ENCODE measurements around the gene EFCAB10.
"Not testable (repeated sequence)": the region's sequence is repeated elsewhere in the genome, so short reads cannot be mapped to it uniquely, and the experiment has no call there.

EFCAB10 gene

GRCh38 chr7:105611856-105612775 is 30.8 kb upstream of the EFCAB10 start:
- H3K4me3 ChIP-seq (ENCODE audit: low read depth, low read length) = no peak overlapping the region
- TF ChIP-seq CTCF (IDR thresholded peaks at IDR 0.05; ENCODE audit: low read depth, low read length, missing control alignments) = no peak
- no peak for DNase-seq (ENCODE audit: low read depth)

- no peak for DNase-seq (ENCODE audit: low read depth)
- H3K4me3 ChIP-seq (ENCODE audit: low read depth, low read length) = no peak overlapping the region
- TF ChIP-seq CTCF (IDR thresholded peaks at IDR 0.05; ENCODE audit: low read depth, low read length, missing control alignments) = no peak
Measured at GRCh38 chr7:105610165-105610930, 29.1 kb upstream of the EFCAB10 start.

GRCh38 chr7:105602325-105603305 is 21.3 kb upstream of the EFCAB10 start:
- no peak for TF ChIP-seq CTCF (IDR thresholded peaks at IDR 0.05; ENCODE audit: low read depth, low read length, missing control alignments)
- no peak overlapping the region for H3K4me3 ChIP-seq (ENCODE audit: low read depth, low read length)
- DNase-seq (ENCODE audit: low read depth) = no peak

- no peak overlapping the region for H3K4me3 ChIP-seq (ENCODE audit: low read depth, low read length)
- TF ChIP-seq CTCF (IDR thresholded peaks at IDR 0.05; ENCODE audit: low read depth, low read length, missing control alignments) = no peak
- DNase-seq (ENCODE audit: low read depth) = no peak
Measured at GRCh38 chr7:105600720-105601550, 19.6 kb upstream of the EFCAB10 start.

GRCh38 chr7:105599551-105599950 is 18.3 kb upstream of the EFCAB10 start:
- TF ChIP-seq CTCF (IDR thresholded peaks at IDR 0.05; ENCODE audit: low read depth, low read length, missing control alignments) = no peak
- DNase-seq (ENCODE audit: low read depth) = no peak
- no peak overlapping the region for H3K4me3 ChIP-seq (ENCODE audit: low read depth, low read length)

GRCh38 chr7:105599080-105599479 is 17.8 kb upstream of the EFCAB10 start:
- not testable (repeated sequence) for DNase-seq (ENCODE audit: low read depth); H3K4me3 ChIP-seq (ENCODE audit: low read depth, low read length)

Measured in GM12864 (cell line).